Mucosa of rectum (tissue), 2 donors: ENCODE measurements around the gene KLHL22.
"Not testable (repeated sequence)": the region's sequence is repeated elsewhere in the genome, so short reads cannot be mapped to it uniquely, and the experiment has no call there.

Source experiments
- H3K27ac ChIP-seq, 2 donors: one replicate each; pipeline ENCODE4 v1.7.0; 2013; ENCODE audit warnings: inconsistent platforms in 2 of 2, low read depth in 2 of 2, low read length in 2 of 2
- H3K27me3 ChIP-seq, 2 donors: one replicate each; pipeline ENCODE4 v1.7.0; 2013; ENCODE audit warnings: low read length in 2 of 2; ENCODE audit not compliant: control insufficient read depth in 2 of 2, insufficient read depth in 2 of 2
- H3K36me3 ChIP-seq, 2 donors: one replicate each; pipeline ENCODE4 v1.7.0; 2013; ENCODE audit warnings: low read length in 2 of 2; ENCODE audit not compliant: control insufficient read depth in 2 of 2, insufficient read depth in 2 of 2
- H3K4me1 ChIP-seq, 2 donors: one replicate each; pipeline ENCODE4 v1.7.0; 2013; ENCODE audit warnings: low read length in 2 of 2, mild to moderate bottlenecking in 1 of 2; ENCODE audit not compliant: control insufficient read depth in 2 of 2, insufficient read depth in 2 of 2
- H3K4me3 ChIP-seq, 2 donors: one replicate each; pipeline ENCODE4 v1.7.0; 2013; ENCODE audit warnings: low read length in 2 of 2
- H3K9ac ChIP-seq, 2 donors: one replicate each; pipeline ENCODE4 v1.7.0; 2013; ENCODE audit warnings: low read length in 2 of 2, low read depth in 1 of 2, mild to moderate bottlenecking in 1 of 2
- H3K9me3 ChIP-seq, 2 donors: one replicate each; pipeline ENCODE4 v1.7.0; 2013; ENCODE audit warnings: low read length in 2 of 2; ENCODE audit not compliant: control insufficient read depth in 2 of 2
- donor health status: healthy.
- donor health status: Normal muscosa, but diverticular disease.

The KLHL22 gene

GRCh38 chr22:20486229-20486628 lies 9.4 kb downstream of the KLHL22 start:
- Histone ChIP-seq H3K27me3 (no peaks in the 10 kb centered on the region), H3K27ac (no peak overlapping the region), H3K4me3 (no peak overlapping the region), H3K4me1 (no peaks in the 10 kb centered on the region), H3K9me3 (no peaks in the 10 kb centered on the region), H3K36me3 (peaks cover 0 to 3% of the 10 kb centered on the region in 2 donors), H3K9ac (no peak overlapping the region)

GRCh38 chr22:20484948-20485683 lies 10.5 kb downstream of the KLHL22 start:
- Histone ChIP-seq H3K9me3 (no peaks in the 10 kb centered on the region), H3K4me3 (no peak overlapping the region), H3K27ac (no peak overlapping the region), H3K9ac (no peak overlapping the region), H3K27me3 (no peaks in the 10 kb centered on the region), H3K36me3 (peaks cover 0 to 3% of the 10 kb centered on the region in 2 donors), H3K4me1 (no peaks in the 10 kb centered on the region)

- Histone ChIP-seq H3K36me3 (peaks cover 0 to under 1% of the 10 kb centered on the region in 2 donors), H3K9me3 (no peaks in the 10 kb centered on the region), H3K27me3 (no peaks in the 10 kb centered on the region), H3K4me1 (no peaks in the 10 kb centered on the region), H3K9ac (no peak overlapping the region), H3K27ac (no peak overlapping the region), H3K4me3 (no peak overlapping the region)
Observed at GRCh38 chr22:20483771-20484170, 11.8 kb downstream of the KLHL22 start.

- not testable (repeated sequence) for H3K4me3 ChIP-seq, H3K9me3 ChIP-seq, H3K27ac ChIP-seq, H3K9ac ChIP-seq, H3K27me3 ChIP-seq, H3K4me1 ChIP-seq, H3K36me3 ChIP-seq
Observed at GRCh38 chr22:20483143-20483506, 12.5 kb downstream of the KLHL22 start.

- Histone ChIP-seq H3K4me1 (no peaks in the 10 kb centered on the region), H3K9me3 (no peaks in the 10 kb centered on the region), H3K9ac (no peak overlapping the region), H3K27ac (no peak overlapping the region), H3K4me3 (no peak overlapping the region), H3K36me3 (no peaks in the 10 kb centered on the region), H3K27me3 (no peaks in the 10 kb centered on the region)
Observed at GRCh38 chr22:20479612-20480196, 15.9 kb downstream of the KLHL22 start.

- not testable (repeated sequence) for H3K27me3 ChIP-seq, H3K27ac ChIP-seq, H3K36me3 ChIP-seq, H3K4me1 ChIP-seq, H3K9me3 ChIP-seq, H3K4me3 ChIP-seq, H3K9ac ChIP-seq
Observed at GRCh38 chr22:20478059-20478458, 17.5 kb downstream of the KLHL22 start.

- H3K9ac ChIP-seq, H3K4me3 ChIP-seq, H3K27me3 ChIP-seq, H3K36me3 ChIP-seq, H3K27ac ChIP-seq, H3K9me3 ChIP-seq, H3K4me1 ChIP-seq: not testable (repeated sequence)
Observed at GRCh38 chr22:20475569-20475968, 20.0 kb downstream of the KLHL22 start.

- Histone ChIP-seq H3K36me3 (peaks cover 4 to 10% of the 10 kb centered on the region in 2 donors), H3K9ac (no peak overlapping the region), H3K9me3 (no peaks in the 10 kb centered on the region), H3K4me1 (no peaks in the 10 kb centered on the region), H3K27me3 (no peaks in the 10 kb centered on the region), H3K4me3 (no peak overlapping the region), H3K27ac (no peak overlapping the region)
Observed at GRCh38 chr22:20475115-20475436, 20.5 kb downstream of the KLHL22 start.

- H3K27ac ChIP-seq: no peak overlapping the region
- H3K36me3 ChIP-seq: peaks cover 4 to 13% of the 10 kb centered on the region in 2 donors
- H3K4me1 ChIP-seq: no peaks in the 10 kb centered on the region
- H3K4me3 ChIP-seq: no peak overlapping the region
- H3K27me3 ChIP-seq: no peaks in the 10 kb centered on the region
- no peaks in the 10 kb centered on the region for H3K9me3 ChIP-seq
- H3K9ac ChIP-seq: no peak overlapping the region
Observed at GRCh38 chr22:20472629-20473442, 22.8 kb downstream of the KLHL22 start.

GRCh38 chr22:20471126-20471833 lies 24.3 kb downstream of the KLHL22 start:
- Histone ChIP-seq H3K36me3 (peaks cover 4 to 13% of the 10 kb centered on the region in 2 donors), H3K4me3 (no peak overlapping the region), H3K4me1 (no peaks in the 10 kb centered on the region), H3K9ac (no peak overlapping the region), H3K27me3 (no peaks in the 10 kb centered on the region), H3K27ac (no peak overlapping the region), H3K9me3 (no peaks in the 10 kb centered on the region)
